ENCODE measurements around the gene SLC35E2B. TPM values are rescaled to one million over a fixed set of nuclear protein-coding genes. Genes with fewer than 3 reads are reported as not detected.
A peak's percentile ranks its signal among the peaks of the same experiment; 100 is the strongest.
"Not testable (repeated sequence)": the region's sequence is repeated elsewhere in the genome, so short reads cannot be mapped to it uniquely, and the experiment has no call there.

The SLC35E2B gene
- total and polyA plus RNA-seq, 2 of the 13 experiments (the other 11 are each of a cell fraction or from before 2014, with no cell fraction given): 14.1 to 19.7 TPM

GRCh38 chr1:1633409-1633808 lies 59.2 kb downstream of the SLC35E2B start:
- intact Hi-C loops (cut with micrococcal nuclease; ENCODE audit: unreplicated experiment); H3K27me3 ChIP-seq (ENCODE audit: control insufficient read depth in 1 of 2, insufficient read depth in 2 of 2, low read length in 2 of 2); H3K9me3 ChIP-seq (ENCODE audit: low read length); H3K4me1 ChIP-seq (ENCODE audit: insufficient read depth, low read length); DNase-seq (ENCODE audit: low spot score); BruUV-seq (replicated peaks); H3K27ac ChIP-seq (ENCODE audit: extremely low read length, insufficient read depth, low read length); POLR2A ChIA-PET; H3K4me3 ChIP-seq (replicated peaks in 1 of 3; ENCODE audit: insufficient read depth in 1 of 3, low read depth in 2 of 3, low read length in 3 of 3); FAIRE-seq; H3K4me2 ChIP-seq (ENCODE audit: low read depth, low read length); H2AFZ ChIP-seq (ENCODE audit: low read length); CTCF ChIA-PET (ENCODE audit: low intra/inter-chr PET ratio, low total read pairs); H3K9ac ChIP-seq (ENCODE audit: insufficient read depth, low read depth, low read length); H4K20me1 ChIP-seq (ENCODE audit: insufficient read depth, low read length); ATAC-seq; H3K79me2 ChIP-seq (ENCODE audit: insufficient read depth, low read length); in situ Hi-C loops (cut with HindIII; ENCODE audit: extremely low pct_ligation_motif_present, low pct_unique_long_range_greater_than_20kb); H3K36me3 ChIP-seq (replicated peaks in 1 of 2; ENCODE audit: control insufficient read depth in 1 of 2, insufficient read depth in 2 of 2, low read length in 2 of 2): not testable (repeated sequence)
- no CpG with 5 or more reads among the region's 35 CpGs for WGBS (ENCODE audit: low lambda C conversion rate)

GRCh38 chr1:1631782-1632420 lies 60.7 kb downstream of the SLC35E2B start, which contains the start of gene MMP23B:
Gene MMP23B, plus strand, starts transcription at chr1:1632173. Its CDS starts 46 bp downstream, at chr1:1632219.
- no TSS peak for BruUV-seq (replicated peaks)
- ChIA-PET CTCF (ENCODE audit: low intra/inter-chr PET ratio, low total read pairs) (no interaction called here), POLR2A (no interaction called here)
- Histone ChIP-seq H3K4me2 (ENCODE audit: low read depth, low read length) (peak within 1 kb of the TSS; percentile 70), H3K36me3 (replicated peaks in 1 of 2; ENCODE audit: control insufficient read depth in 1 of 2, insufficient read depth in 2 of 2, low read length in 2 of 2) (peaks cover 0 to 2% of the 10 kb centered on the region in 2 experiments; a peak in 1 of 5 replicates), H3K4me3 (replicated peaks in 1 of 3; ENCODE audit: insufficient read depth in 1 of 3, low read depth in 2 of 3, low read length in 3 of 3) (peak within 1 kb of the TSS; percentile 12 to 63 (median 43); a peak in 4 of 6 replicates), H3K4me1 (ENCODE audit: insufficient read depth, low read length) (no peaks in the 10 kb centered on the region), H3K79me2 (ENCODE audit: insufficient read depth, low read length) (no peaks in the 10 kb centered on the region), H4K20me1 (ENCODE audit: insufficient read depth, low read length) (no peaks in the 10 kb centered on the region), H3K27ac (ENCODE audit: extremely low read length, insufficient read depth, low read length) (no peak within 1 kb of the TSS), H2AFZ (ENCODE audit: low read length) (no peak within 1 kb of the TSS), H3K9me3 (ENCODE audit: low read length) (no peaks in the 10 kb centered on the region), H3K27me3 (ENCODE audit: control insufficient read depth in 1 of 2, insufficient read depth in 2 of 2, low read length in 2 of 2) (no peaks in the 10 kb centered on the region), H3K9ac (ENCODE audit: insufficient read depth, low read depth, low read length) (peak within 1 kb of the TSS; percentile 49; the same call in 1 of the 2 replicates)
- FAIRE-seq (no peak), DNase-seq (ENCODE audit: low spot score) (no peak), ATAC-seq (peak; percentile 43)
- WGBS (ENCODE audit: low lambda C conversion rate): 13% methylated on average over 6 of the region's 48 CpGs
- intact Hi-C loops (cut with micrococcal nuclease; ENCODE audit: unreplicated experiment) (no loop called here), in situ Hi-C loops (cut with HindIII; ENCODE audit: extremely low pct_ligation_motif_present, low pct_unique_long_range_greater_than_20kb) (no loop called here)
- TF ChIP-seq MTA1 (CRISPR knock-in tag; IDR thresholded peaks at IDR 0.05; ENCODE audit: borderline replicate concordance) (no peak), ZFX (CRISPR knock-in tag; IDR thresholded peaks at IDR 0.05; ENCODE audit: low read depth) (peak; percentile 59; the same call in 1 of the 2 replicates), SIX4 (CRISPR knock-in tag; IDR thresholded peaks at IDR 0.05) (peak; percentile 66; the same call in 1 of the 2 replicates), ZFY (CRISPR knock-in tag; IDR thresholded peaks at IDR 0.05) (peak; percentile 41; the same call in 1 of the 2 replicates), GABPB1 (CRISPR knock-in tag; IDR thresholded peaks at IDR 0.05) (peak; percentile 21; the same call in 1 of the 2 replicates), SNAPC4 (CRISPR knock-in tag; IDR thresholded peaks at IDR 0.05) (no peak), SIN3B (IDR thresholded peaks at IDR 0.05; ENCODE audit: low read length) (no peak), BCL3 (CRISPR knock-in tag; IDR thresholded peaks at IDR 0.05) (no peak), MYC (CRISPR knock-in tag; IDR thresholded peaks at IDR 0.05; ENCODE audit: borderline replicate concordance) (0 out of 2 replicates have a peak, but pooled peaks have one; percentile 24), BRCA1 (CRISPR knock-in tag; IDR thresholded peaks at IDR 0.05) (no peak)

Data from HepG2 (cell line).